Left renal cortex interstitium (tissue), 4 donors: ENCODE data around the gene FMOD. TPM values are rescaled to one million over a fixed set of nuclear protein-coding genes. Genes with fewer than 3 reads are reported as not detected.
"Not testable (repeated sequence)": the region's sequence is repeated elsewhere in the genome, so short reads cannot be mapped to it uniquely, and the experiment has no call there.

Experiments used
- DNase-seq, 4 donors: peaks; one replicate each; pipeline ENCODE4 v3.0.0-alpha.2; 2013; ENCODE audit warnings: low read depth in 4 of 4, low spot score in 2 of 4, missing footprints in 1 of 4
- polyA plus RNA-seq, 4 donors: library from polyadenylated mRNA; unstranded; fragments of 120-200 nt; gene quantifications; one replicate each; pipeline ENCODE4 v1.2.1, GENCODE V29; 2013; ENCODE audit not compliant: insufficient read length in 4 of 4

The FMOD gene
- polyA plus RNA-seq, 4 donors = 39.5 to 65.2 (median 51.1) TPM

DNA sequence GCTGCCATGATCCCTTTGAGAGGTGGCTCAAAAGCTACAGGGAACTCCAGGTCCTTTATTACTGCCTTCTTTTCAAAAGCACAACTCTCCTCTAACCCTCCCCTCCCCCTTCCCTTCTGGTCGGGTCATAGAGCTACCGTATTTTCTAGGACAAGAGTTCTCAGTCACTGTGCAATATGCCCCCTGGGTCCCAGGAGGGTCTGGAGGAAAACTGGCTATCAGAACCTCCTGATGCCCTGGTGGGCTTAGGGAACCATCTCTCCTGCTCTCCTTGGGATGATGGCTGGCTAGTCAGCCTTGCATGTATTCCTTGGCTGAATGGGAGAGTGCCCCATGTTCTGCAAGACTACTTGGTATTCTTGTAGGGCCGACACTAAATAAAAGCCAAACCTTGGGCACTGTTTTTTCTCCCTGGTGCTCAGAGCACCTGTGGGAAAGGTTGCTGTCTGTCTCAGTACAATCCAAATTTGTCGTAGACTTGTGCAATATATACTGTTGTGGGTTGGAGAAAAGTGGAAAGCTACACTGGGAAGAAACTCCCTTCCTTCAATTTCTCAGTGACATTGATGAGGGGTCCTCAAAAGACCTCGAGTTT, 42.5 kb downstream of the FMOD start:
- no peak for DNase-seq

DNA sequence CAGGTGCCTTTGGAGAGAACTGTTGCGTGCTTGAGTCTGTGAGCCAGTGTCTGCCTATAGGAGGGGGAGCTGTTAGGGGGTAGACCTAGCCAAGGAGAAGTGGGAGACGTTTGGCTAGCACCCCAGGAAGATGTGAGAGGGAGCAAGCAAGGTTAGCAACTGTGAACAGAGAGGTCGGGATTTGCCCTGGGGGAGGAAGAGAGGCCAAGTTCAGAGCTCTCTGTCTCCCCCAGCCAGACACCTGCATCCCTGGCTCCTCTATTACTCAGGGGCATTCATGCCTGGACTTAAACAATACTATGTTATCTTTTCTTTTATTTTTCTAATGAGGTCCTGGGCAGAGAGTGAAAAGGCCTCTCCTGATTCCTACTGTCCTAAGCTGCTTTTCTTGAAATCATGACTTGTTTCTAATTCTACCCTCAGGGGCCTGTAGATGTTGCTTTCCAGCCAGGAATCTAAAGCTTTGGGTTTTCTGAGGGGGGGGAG, 43.2 kb downstream of the FMOD start:
- no peak for DNase-seq

DNA sequence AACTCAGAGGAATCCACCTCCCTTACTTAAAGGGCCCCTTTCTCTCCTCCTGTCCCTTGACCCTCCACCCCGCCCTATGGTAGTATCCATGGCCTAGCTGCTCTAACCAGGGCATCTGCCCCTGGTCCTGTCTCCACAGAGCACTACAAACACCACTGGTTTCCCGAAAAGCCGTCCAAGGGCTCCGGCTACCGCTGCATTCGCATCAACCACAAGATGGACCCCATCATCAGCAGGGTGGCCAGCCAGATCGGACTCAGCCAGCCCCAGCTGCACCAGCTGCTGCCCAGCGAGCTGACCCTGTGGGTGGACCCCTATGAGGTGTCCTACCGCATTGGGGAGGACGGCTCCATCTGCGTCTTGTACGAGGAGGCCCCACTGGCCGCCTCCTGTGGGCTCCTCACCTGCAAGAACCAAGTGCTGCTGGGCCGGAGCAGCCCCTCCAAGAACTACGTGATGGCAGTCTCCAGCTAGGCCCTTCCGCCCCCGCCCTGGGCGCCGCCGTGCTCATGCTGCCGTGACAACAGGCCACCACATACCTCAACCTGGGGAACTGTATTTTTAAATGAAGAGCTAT, 43.9 kb downstream of the FMOD start:
- no peak for DNase-seq

DNA sequence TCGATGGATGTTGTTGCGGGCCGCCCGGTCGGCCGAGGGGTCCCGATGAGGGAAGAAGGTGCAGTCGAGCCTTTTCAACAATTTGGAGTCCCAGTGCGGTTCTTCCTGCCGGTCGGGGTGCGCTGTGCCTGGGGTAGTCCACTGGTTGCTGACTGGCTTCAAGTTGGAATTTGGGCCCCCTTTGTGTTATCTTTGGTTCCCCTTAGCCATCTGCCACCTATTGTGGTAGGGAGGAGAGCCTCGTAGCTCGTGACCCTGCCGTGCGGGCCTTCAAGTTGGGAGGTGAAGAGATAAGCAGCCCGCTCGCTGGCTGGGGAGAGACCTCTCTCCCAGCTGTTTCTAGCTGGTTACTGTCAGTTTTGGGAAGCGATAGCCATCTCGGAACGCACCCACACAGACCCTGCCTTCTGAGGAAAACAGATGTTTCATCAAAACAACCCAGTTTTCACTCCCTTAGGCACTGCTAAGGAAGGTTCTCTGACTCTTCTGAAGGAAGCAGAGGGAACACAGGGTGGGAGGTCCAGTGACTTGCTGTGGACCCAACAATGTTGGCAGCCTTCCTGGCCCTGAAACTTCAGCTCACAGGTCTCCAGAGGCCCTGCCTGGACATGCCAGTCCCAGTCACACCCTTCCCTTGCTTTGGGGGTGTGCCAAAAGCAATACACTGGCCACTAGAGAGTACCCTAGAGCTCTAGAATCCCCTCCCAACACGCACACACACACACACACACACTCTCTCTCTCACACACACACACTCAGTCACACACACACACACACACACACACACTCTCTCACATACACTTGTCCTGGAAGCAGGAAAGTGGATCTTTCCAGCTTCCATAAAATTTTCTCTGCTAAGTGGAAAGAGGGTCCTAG, 44.6 kb downstream of the FMOD start:
- DNase-seq = no peak

DNA sequence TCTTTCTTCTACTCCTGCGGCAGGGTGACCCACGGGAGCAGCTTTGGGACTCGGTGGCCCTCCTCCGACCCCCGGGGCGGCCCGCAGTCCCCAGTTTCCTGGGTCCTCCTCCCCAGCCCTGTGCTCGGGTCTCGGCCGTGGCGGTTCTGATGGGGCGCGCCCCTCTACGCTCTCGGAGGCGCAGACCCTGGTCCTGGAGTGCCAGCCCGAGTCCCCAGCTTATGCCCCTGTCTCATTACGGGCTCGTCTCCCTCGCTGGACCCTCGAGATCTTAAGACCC, 45.2 kb downstream of the FMOD start:
- no peak for DNase-seq

DNA sequence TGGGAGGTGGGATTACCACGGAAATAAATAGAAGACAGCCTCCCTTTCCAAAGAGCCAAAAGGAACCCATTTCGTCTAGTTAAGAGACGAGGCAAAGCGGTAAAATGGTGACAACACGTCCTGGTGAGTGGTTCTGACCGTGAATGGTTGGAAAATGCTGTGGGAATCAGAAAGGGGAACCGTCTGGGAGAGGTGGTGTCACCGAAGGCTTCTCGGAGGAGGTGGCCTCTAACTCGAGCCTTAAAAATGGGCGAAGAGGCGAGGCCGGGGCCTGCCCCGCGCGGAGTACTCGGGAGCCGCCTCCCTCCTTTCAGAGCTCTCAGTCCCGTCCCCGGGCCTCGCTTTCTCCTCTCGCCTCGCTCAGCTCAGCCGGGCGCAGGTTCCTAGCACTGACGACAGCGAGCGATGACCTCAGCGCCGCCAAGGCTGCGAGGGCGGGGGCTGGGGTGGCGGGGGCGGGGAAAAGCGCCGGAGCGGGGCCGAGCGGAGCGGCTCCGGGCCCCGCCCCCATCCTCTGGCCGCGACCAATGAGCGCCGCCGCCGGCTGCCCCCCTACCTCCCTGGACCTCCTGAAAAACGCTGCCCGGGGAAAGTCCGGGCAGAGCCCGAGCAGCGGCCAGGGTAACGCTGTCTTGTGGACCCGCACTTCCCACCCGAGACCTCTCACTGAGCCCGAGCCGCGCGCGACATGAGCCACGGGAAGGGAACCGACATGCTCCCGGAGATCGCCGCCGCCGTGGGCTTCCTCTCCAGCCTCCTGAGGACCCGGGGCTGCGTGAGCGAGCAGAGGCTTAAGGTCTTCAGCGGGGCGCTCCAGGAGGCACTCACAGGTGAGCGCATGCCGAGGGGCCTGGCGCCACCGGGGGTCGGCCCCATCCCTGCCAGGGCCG, 45.8 kb downstream of the FMOD start, which contains the start of gene BTG2:
TSS of gene BTG2 (plus strand) at position 601 of the 890 bp plus-strand sequence. CDS start at position 689, 88 bp downstream.
- DNase-seq = peak in 2 of 4 donors; percentile 72 to 84

- no peak for DNase-seq
Measured at GRCh38 chr1:203304391-203304918, 46.5 kb downstream of the FMOD start.

DNA sequence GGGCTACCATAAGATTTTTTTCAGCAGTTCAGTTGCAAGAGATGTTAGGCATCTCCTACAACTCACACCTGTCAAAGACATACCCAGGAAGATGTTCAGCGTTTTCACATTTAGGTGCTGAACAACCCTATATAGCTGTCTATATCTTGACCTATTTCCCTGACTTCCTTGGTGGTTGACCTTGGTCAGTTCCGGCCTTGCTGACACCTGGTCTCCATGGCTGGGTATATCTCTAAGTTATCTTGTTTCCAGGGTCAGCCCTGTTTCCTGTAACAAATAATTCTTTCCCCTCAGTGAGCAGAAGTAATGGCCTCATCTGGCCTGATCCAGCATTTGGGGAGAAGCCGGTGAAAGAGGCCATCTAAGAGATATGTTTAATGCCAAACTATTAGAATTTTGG, 48.0 kb downstream of the FMOD start:
- DNase-seq = no peak

GRCh38 chr1:203302456-203302855, 48.5 kb downstream of the FMOD start:
- DNase-seq = no peak

DNA sequence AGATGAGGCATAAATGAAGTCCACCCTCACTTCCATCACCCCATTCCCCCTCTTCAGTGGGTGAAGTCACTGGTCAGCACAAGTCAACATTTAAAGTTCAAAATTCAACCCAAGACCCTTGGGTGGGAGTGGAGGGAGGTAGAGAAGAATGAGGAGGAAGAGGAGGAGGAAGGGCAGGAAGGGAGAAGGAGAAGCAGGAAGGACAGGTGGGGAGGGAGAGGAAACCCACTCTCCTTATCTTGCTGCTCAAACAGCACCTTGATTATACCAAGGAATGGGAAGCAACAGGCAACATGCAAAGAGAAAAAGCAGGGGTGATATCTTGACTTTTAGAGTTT, 49.6 kb downstream of the FMOD start:
- no peak for DNase-seq

DNA sequence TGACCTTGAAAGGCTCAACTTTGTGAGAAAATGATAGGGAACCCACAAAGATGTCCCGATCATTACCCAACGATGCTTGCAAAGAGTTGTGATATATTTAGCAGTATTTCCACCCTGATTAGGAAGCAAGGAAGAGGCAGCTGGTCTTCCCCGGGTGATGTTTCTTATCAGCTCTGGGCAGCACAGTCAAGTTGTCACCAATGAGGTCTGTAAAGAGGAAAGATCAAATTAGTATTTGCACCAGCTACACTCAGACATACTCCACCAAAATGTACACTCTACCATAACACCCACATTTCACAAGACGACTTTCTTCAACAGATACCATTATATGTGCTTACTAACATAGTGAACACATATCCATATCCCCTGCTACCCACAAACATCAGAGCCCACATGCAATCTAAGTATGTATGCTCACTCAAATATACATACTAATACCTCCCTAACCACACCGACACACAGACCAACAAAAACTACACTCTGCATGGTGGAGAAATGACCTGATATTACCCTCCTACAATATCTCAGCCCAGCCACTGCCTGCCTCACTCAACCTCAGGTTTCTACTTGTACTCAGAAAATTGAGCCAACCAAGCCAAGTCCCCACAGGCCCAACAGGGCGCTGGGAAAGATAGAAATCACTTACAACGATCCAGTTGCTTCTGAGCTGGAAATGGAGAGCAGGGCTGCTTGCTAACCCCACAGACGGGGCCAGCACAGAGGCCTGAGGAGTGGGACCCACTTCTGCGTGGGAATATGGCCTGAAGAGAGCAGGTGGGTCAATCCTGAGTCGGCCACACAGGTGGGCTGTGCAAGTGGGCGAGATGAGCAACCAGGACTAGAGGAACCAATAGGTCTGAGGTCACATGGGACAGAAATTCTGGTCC, 50.2 kb downstream of the FMOD start:
- no peak for DNase-seq

DNA sequence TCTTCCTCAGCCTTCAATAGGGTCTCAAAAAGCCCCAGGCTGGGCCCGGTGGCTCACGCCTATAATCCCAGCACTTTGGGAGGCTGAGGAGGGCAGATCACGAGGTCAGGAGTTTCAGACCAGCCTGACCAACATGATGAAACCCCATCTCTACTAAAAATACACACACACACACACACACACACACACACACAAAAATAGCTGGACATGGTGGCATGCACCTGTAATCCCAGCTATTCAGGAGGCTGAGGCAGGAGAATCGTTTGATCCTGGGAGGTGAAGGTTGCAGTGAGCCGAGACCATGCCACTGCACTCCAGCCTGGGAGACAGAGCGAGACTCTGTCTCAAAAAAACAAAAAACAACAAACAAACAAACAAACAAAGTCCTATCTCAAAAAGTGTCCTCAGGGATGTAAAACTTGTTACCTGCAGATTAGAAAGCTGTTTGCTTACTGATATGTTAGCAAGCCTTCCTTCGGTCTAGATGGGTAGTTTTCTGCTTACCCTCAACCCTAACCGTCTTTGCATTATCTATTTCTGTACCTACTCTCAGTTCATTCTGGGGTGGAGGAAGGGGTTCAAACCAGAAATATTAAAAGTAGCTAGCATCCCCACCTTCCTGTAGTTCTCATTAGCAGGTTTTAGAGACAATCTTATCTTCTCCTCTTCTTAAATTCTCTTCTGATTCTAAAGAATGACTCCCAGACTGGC, 51.0 kb downstream of the FMOD start:
- DNase-seq = not testable (repeated sequence)

- DNase-seq = no peak
Measured at GRCh38 chr1:203299169-203299568, 51.8 kb downstream of the FMOD start.

DNA sequence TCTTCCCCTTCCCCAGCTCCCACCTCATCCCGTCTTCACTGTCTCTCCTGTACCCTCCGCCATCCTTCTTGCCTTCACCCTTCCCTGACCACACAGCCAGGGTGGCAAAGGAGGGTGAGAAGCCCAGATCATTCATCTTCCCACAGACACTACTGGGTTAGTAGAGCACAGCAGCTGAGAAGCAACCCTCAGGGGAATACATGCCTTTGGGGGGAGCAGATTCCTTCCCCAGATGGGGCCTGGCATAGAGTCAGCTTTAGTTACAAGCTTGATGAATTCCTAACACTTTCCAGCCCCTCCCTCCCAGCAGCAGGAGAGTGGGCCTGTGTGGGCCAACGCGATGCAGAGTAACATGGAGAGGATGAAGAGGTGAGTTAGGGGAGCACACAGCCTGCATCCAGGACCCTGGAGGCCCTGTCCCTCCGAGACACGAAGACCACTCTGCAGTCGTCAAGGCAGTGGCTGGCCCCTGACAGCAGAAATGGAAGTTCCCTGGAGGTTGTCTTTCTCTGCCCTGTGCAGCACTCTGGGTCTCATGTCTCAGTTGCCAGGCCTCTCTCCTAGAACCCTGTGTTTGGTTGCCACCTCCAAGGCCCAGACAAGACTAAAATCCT, 54.4 kb downstream of the FMOD start:
- no peak for DNase-seq

- no peak for DNase-seq
Measured at GRCh38 chr1:203295796-203296195, 55.1 kb downstream of the FMOD start.

- DNase-seq = no peak
Measured at GRCh38 chr1:203291201-203292096, 59.5 kb downstream of the FMOD start.
